Measurements from ENCODE around the gene SGK1. TPM values are rescaled to one million over a fixed set of nuclear protein-coding genes. Genes with fewer than 3 reads are reported as not detected.
A peak's percentile ranks its signal among the peaks of the same experiment; 100 is the strongest.

Gene SGK1
- total RNA-seq, 1 experiment from 2014 or later: 42.6 TPM

DNA sequence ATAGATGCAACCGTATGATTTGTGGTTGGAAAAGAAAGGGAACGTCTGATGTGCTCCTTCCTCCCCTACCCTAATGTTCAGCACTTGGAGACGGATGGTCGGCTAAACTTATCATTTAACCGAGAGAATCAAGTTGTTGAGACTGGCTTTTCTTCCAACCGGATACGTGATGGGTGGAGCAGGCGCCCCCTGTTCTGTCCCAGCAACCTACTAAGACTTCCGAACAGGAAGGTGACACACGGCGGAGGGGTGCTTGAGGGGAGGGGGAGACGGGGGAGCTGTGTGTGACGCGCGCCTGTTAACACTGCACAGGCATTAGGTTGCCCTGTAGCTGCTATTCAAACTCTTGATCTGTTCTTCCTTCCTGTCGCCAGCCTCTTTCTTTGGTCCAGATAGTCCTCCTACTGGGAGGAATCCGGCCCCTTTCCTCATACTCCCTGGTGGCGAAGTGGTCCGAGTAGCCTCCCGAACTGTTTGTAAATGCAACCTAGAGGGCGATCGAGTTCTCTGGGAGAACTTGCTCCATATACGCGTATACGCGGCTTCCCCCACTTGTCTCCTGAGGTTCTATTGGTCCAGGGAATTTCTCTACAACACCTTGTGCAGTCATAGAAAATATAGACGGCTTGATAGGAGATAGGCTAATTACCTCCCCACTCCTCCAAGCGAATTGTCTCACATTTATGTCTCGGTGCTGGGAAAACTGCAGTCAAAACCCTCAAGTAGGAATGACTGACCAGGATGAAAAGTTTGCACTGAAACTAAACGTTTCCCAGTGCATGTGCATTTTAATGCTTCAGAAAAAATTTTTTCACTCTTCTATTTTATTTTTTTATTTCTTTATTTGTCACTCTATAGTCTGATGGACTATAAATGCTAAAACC is 139.5 kb downstream of the SGK1 start:
- peak; percentile 92 to 95 for DNase-seq
- Mint-ChIP-seq H3K9me3 (ENCODE audit: unreplicated experiment) (no peaks in the 10 kb centered on the region), H3K27me3 (ENCODE audit: insufficient read depth, unreplicated experiment) (no peaks in the 10 kb centered on the region), H3K27ac (ENCODE audit: unreplicated experiment) (peak overlapping the region; percentile 18), H3K4me3 (ENCODE audit: unreplicated experiment) (peak overlapping the region; percentile 69), H3K4me1 (ENCODE audit: low read depth, unreplicated experiment) (peaks cover 11% of the 10 kb centered on the region), H3K36me3 (ENCODE audit: insufficient read depth, unreplicated experiment) (peaks cover 31% of the 10 kb centered on the region)
- BruUV-seq (replicated peaks): no TSS peak
- H3K27me3 ChIP-seq (replicated peaks; ENCODE audit: control insufficient read depth, insufficient read depth, low read length): no peaks in the 10 kb centered on the region
- no peaks in the 10 kb centered on the region for H3K36me3 ChIP-seq (ENCODE audit: control insufficient read depth, insufficient read depth, low read length)
- no peaks in the 10 kb centered on the region for H3K9me3 ChIP-seq
- H3K4me3 ChIP-seq (ENCODE audit: low read depth, low read length): peak overlapping the region; percentile 50
- CTCF ChIA-PET: interaction anchor here (0.6 to 2.3 kb wide), 6 partner anchors 17 to 680 kb away, joined by 3 to 9 read pairs (median 5); partner anchors contain the start of gene SGK1
- H3K4me1 ChIP-seq: peaks cover 33% of the 10 kb centered on the region
- POLR2A ChIA-PET: no interaction called here
- intact Hi-C loops (cut with micrococcal nuclease; ENCODE audit: unreplicated experiment): loop anchor here (1.0 to 10.0 kb wide), 7 partner anchors 22 to 463 kb away; no protein-coding TSS in a partner anchor
- peak; percentile 58 to 93 for TF ChIP-seq CTCF (IDR thresholded peaks at IDR 0.05; ENCODE audit: insufficient read depth in 1 of 2, low read depth in 1 of 2, low read length in 1 of 2, severe bottlenecking in 1 of 2, unreplicated experiment in 1 of 2)

- POLR2A ChIA-PET: no interaction called here
- no peak for TF ChIP-seq CTCF (IDR thresholded peaks at IDR 0.05; ENCODE audit: insufficient read depth in 1 of 2, low read depth in 1 of 2, low read length in 1 of 2, severe bottlenecking in 1 of 2, unreplicated experiment in 1 of 2)
- Histone ChIP-seq H3K4me1 (peaks cover 30% of the 10 kb centered on the region), H3K4me3 (ENCODE audit: low read depth, low read length) (peak overlapping the region; percentile 50), H3K36me3 (ENCODE audit: control insufficient read depth, insufficient read depth, low read length) (peaks cover 1% of the 10 kb centered on the region), H3K9me3 (no peaks in the 10 kb centered on the region), H3K27me3 (replicated peaks; ENCODE audit: control insufficient read depth, insufficient read depth, low read length) (no peaks in the 10 kb centered on the region)
- CTCF ChIA-PET: interaction anchor here (0.6 to 2.3 kb wide), 6 partner anchors 17 to 681 kb away, joined by 3 to 9 read pairs (median 5); partner anchors contain the start of gene SGK1
- H3K4me1 Mint-ChIP-seq (ENCODE audit: low read depth, unreplicated experiment): peaks cover 5% of the 10 kb centered on the region
- H3K4me3 Mint-ChIP-seq (ENCODE audit: unreplicated experiment): peak overlapping the region; percentile 69
- DNase-seq: no peak
- H3K27me3 Mint-ChIP-seq (ENCODE audit: insufficient read depth, unreplicated experiment): no peaks in the 10 kb centered on the region
- H3K9me3 Mint-ChIP-seq (ENCODE audit: unreplicated experiment): no peaks in the 10 kb centered on the region
- no TSS peak for BruUV-seq (replicated peaks)
- peaks cover 38% of the 10 kb centered on the region for H3K36me3 Mint-ChIP-seq (ENCODE audit: insufficient read depth, unreplicated experiment)
- H3K27ac Mint-ChIP-seq (ENCODE audit: unreplicated experiment): peak overlapping the region; percentile 18
- intact Hi-C loops (cut with micrococcal nuclease; ENCODE audit: unreplicated experiment): loop anchor here (1.0 to 10.0 kb wide), 7 partner anchors 23 to 464 kb away; no protein-coding TSS in a partner anchor
These were observed 140.2 kb downstream of the SGK1 start for GRCh38 chr6:134177753-134178160.

GRCh38 chr6:134177236-134177635 is 140.7 kb downstream of the SGK1 start:
- CTCF ChIA-PET: interaction anchor here (1.3 to 2.3 kb wide), 3 partner anchors 18 to 646 kb away, joined by 5 to 9 read pairs (median 6); no protein-coding TSS in a partner anchor
- intact Hi-C loops (cut with micrococcal nuclease; ENCODE audit: unreplicated experiment): loop anchor here (5.0 to 10.0 kb wide), 2 partner anchors 225 to 378 kb away; no protein-coding TSS in a partner anchor
- peaks cover 24% of the 10 kb centered on the region for H3K4me1 ChIP-seq

More at GRCh38 chr6:134177236-134177635, 140.7 kb downstream of the SGK1 start:
- H3K27me3 ChIP-seq (replicated peaks; ENCODE audit: control insufficient read depth, insufficient read depth, low read length): no peaks in the 10 kb centered on the region
- H3K4me3 ChIP-seq (ENCODE audit: low read depth, low read length): peak overlapping the region; percentile 50
- H3K36me3 Mint-ChIP-seq (ENCODE audit: insufficient read depth, unreplicated experiment): peaks cover 43% of the 10 kb centered on the region
- BruUV-seq (replicated peaks): no TSS peak
- no peaks in the 10 kb centered on the region for H3K9me3 ChIP-seq
- POLR2A ChIA-PET: no interaction called here
- peak overlapping the region; percentile 18 for H3K27ac Mint-ChIP-seq (ENCODE audit: unreplicated experiment)
- H3K27me3 Mint-ChIP-seq (ENCODE audit: insufficient read depth, unreplicated experiment): no peaks in the 10 kb centered on the region
- H3K9me3 Mint-ChIP-seq (ENCODE audit: unreplicated experiment): no peaks in the 10 kb centered on the region
- TF ChIP-seq CTCF (IDR thresholded peaks at IDR 0.05; ENCODE audit: insufficient read depth in 1 of 2, low read depth in 1 of 2, low read length in 1 of 2, severe bottlenecking in 1 of 2, unreplicated experiment in 1 of 2): no peak
- no peak for DNase-seq
- H3K36me3 ChIP-seq (ENCODE audit: control insufficient read depth, insufficient read depth, low read length): peaks cover 1% of the 10 kb centered on the region
- peak overlapping the region; percentile 69 for H3K4me3 Mint-ChIP-seq (ENCODE audit: unreplicated experiment)
- H3K4me1 Mint-ChIP-seq (ENCODE audit: low read depth, unreplicated experiment): no peaks in the 10 kb centered on the region

All from Caco-2 (cell line).